IMR-90 (cell line): Measurements from ENCODE around the gene CNPY1. TPM values are rescaled to one million over a fixed set of nuclear protein-coding genes. Genes with fewer than 3 reads are reported as not detected.

Experiments used
- ATAC-seq: fragments of 200-7000 bp; cut with Tn5 transposase; 2 replicates; pipeline ENCODE4 v1.9.1; 2020; ENCODE audit warnings: low read depth, mild to moderate bottlenecking, moderate library complexity
- BruUV-seq: library from RNA; stranded (reverse); fragments of 400-500 nt; replicated peaks from 2 replicates; lab custom pipeline; 2021; lab: Mats Ljungman, UMichigan
- CTCF ChIA-PET: fragments of 300-600 bp; formaldehyde crosslinking; extraction: SDS; loops from one replicate; lab custom pipeline; 2021; ENCODE audit warnings: antibody characterized with exemption; lab: Yijun Ruan, JAX
- POLR2A ChIA-PET: fragments of 300-600 bp; sonication (Branson Sonifier 250); formaldehyde crosslinking; loops from one replicate; lab custom pipeline; 2022; ENCODE audit warnings: antibody characterized with exemption; ENCODE audit not compliant: unreplicated experiment; lab: Charles Lee
- DNase-seq: peaks from one replicate; pipeline ENCODE4 v3.0.0; 2013
- H2AFZ ChIP-seq: replicated peaks from 2 replicates; pipeline ENCODE3; 2013; ENCODE audit warnings: low read length, mild to moderate bottlenecking; ENCODE audit not compliant: poor library complexity
- H2AK5ac ChIP-seq: 2 replicates; pipeline ENCODE4 v1.6.1; 2013; ENCODE audit warnings: low read depth, low read length, inconsistent platforms
- H2AK9ac ChIP-seq: replicated peaks from 2 replicates; pipeline ENCODE3; 2013; ENCODE audit warnings: mild to moderate bottlenecking, low read depth, low read length, moderate library complexity; ENCODE audit not compliant: poor library complexity
- H2BK120ac ChIP-seq: 2 replicates; pipeline ENCODE4 v1.6.1; 2013; ENCODE audit warnings: low read depth, low read length, inconsistent platforms
- H2BK15ac ChIP-seq: 3 replicates; pipeline ENCODE4 v1.6.1; 2013; ENCODE audit warnings: low read depth, low read length, inconsistent platforms
- H2BK20ac ChIP-seq: 2 replicates; pipeline ENCODE4 v1.6.1; 2013; ENCODE audit warnings: low read depth, mild to moderate bottlenecking, inconsistent platforms, low read length, moderate library complexity
- H2BK5ac ChIP-seq: 2 replicates; pipeline ENCODE4 v1.6.1; 2013; ENCODE audit warnings: mild to moderate bottlenecking, low read depth, low read length, inconsistent platforms; ENCODE audit not compliant: poor library complexity, severe bottlenecking
- H3K14ac ChIP-seq: replicated peaks from 2 replicates; pipeline ENCODE4 v1.6.1; 2013; ENCODE audit warnings: low read depth, low read length, inconsistent platforms
- H3K18ac ChIP-seq: 2 replicates; pipeline ENCODE4 v1.6.1; 2013; ENCODE audit warnings: low read depth, low read length, control low read depth
- H3K23ac ChIP-seq: 2 replicates; pipeline ENCODE4 v1.6.1; 2013; ENCODE audit warnings: low read depth, low read length, inconsistent platforms
- H3K27ac ChIP-seq: 2 replicates; pipeline ENCODE4 v1.5.1; 2013; ENCODE audit warnings: mild to moderate bottlenecking, control low read depth, low read length; ENCODE audit not compliant: insufficient read depth
- H3K27me3 ChIP-seq: 2 replicates; pipeline ENCODE4 v1.6.1; 2013; ENCODE audit warnings: low read length; ENCODE audit not compliant: control insufficient read depth, insufficient read depth
- H3K36me3 ChIP-seq: 2 replicates; pipeline ENCODE4 v1.6.1; 2013; ENCODE audit warnings: low read length, mixed read lengths; ENCODE audit not compliant: control insufficient read depth, insufficient read depth
- H3K4ac ChIP-seq: 2 replicates; pipeline ENCODE4 v1.6.1; 2013; ENCODE audit warnings: low read depth, low read length, inconsistent platforms
- H3K4me1 ChIP-seq: 2 replicates; pipeline ENCODE4 v1.6.1; 2013; ENCODE audit warnings: low read length, mixed read lengths; ENCODE audit not compliant: control insufficient read depth, insufficient read depth
- H3K4me2 ChIP-seq: 2 replicates; pipeline ENCODE4 v1.6.1; 2013; ENCODE audit warnings: low read depth, mild to moderate bottlenecking, control low read depth, low read length, moderate library complexity
- H3K4me3 ChIP-seq: 2 replicates; pipeline ENCODE4 v1.5.1; 2013; ENCODE audit warnings: low read depth, mild to moderate bottlenecking, control low read depth, low read length, moderate library complexity; ENCODE audit not compliant: insufficient read depth
- H3K56ac ChIP-seq: 2 replicates; pipeline ENCODE4 v1.6.1; 2013; ENCODE audit warnings: low read length, inconsistent platforms; ENCODE audit not compliant: insufficient read depth; ENCODE audit errors: extremely low read depth
- H3K79me1 ChIP-seq, 2 experiments: 2 replicates each; pipeline ENCODE4 v1.6.1; 2013; ENCODE audit warnings: low read length in 2 of 2, inconsistent platforms in 1 of 2, low read depth in 1 of 2
- H3K9ac ChIP-seq: 2 replicates; pipeline ENCODE4 v1.6.1; 2013; ENCODE audit warnings: low read depth, low read length, control low read depth
- H3K9me1 ChIP-seq: 2 replicates; pipeline ENCODE4 v1.6.1; 2013; ENCODE audit warnings: low read length, inconsistent platforms; ENCODE audit not compliant: insufficient read depth
- H3K9me3 ChIP-seq: 2 replicates; pipeline ENCODE4 v1.6.1; 2013; ENCODE audit warnings: low read length; ENCODE audit not compliant: control insufficient read depth, insufficient read depth
- H4K20me1 ChIP-seq: 2 replicates; pipeline ENCODE4 v1.6.1; 2013; ENCODE audit warnings: low read length, inconsistent platforms; ENCODE audit not compliant: insufficient read depth
- H4K5ac ChIP-seq: 2 replicates; pipeline ENCODE4 v1.6.1; 2013; ENCODE audit warnings: mild to moderate bottlenecking, low read depth, low read length, control low read depth
- H4K8ac ChIP-seq, 2 experiments: 2 replicates each; pipeline ENCODE4 v1.6.1; 2013; ENCODE audit warnings: low read depth in 2 of 2, low read length in 2 of 2, control low read depth in 1 of 2, inconsistent platforms in 1 of 2
- H4K91ac ChIP-seq: 2 replicates; pipeline ENCODE4 v1.6.1; 2013; ENCODE audit warnings: low read depth, low read length, inconsistent platforms; ENCODE audit not compliant: insufficient read depth
- BHLHE40 ChIP-seq: fragments of 150-350 bp; IDR thresholded peaks from 2 replicates; pipeline ENCODE4 v1.6.1; 2016; ENCODE audit warnings: mild to moderate bottlenecking, low read depth, low read length
- FOS ChIP-seq: fragments of 150-350 bp; IDR thresholded peaks from 2 replicates; pipeline ENCODE4 v1.6.1; 2016; ENCODE audit warnings: low read depth, low read length
- MAFK ChIP-seq: IDR thresholded peaks from 2 replicates; pipeline ENCODE4 v1.6.1; 2012; ENCODE audit warnings: low read depth, low read length, improper control_type of control experiment
- MAZ ChIP-seq: IDR thresholded peaks from 2 replicates; pipeline ENCODE4 v1.6.1; 2012; ENCODE audit warnings: low read depth, mild to moderate bottlenecking, low read length, improper control_type of control experiment, moderate library complexity, borderline replicate concordance
- MXI1 ChIP-seq: IDR thresholded peaks from 2 replicates; pipeline ENCODE4 v1.6.1; 2012; ENCODE audit warnings: low read depth, mild to moderate bottlenecking, low read length, moderate library complexity, borderline replicate concordance
- NFE2L2 ChIP-seq: fragments of 150-350 bp; IDR thresholded peaks from 2 replicates; pipeline ENCODE4 v1.6.1; 2016; ENCODE audit warnings: low read depth, mild to moderate bottlenecking, low read length
- RCOR1 ChIP-seq: IDR thresholded peaks from 2 replicates; pipeline ENCODE4 v1.6.1; 2012; ENCODE audit warnings: mild to moderate bottlenecking, low read length, improper control_type of control experiment; ENCODE audit not compliant: insufficient replicate concordance
- SMC3 ChIP-seq: fragments of 150-350 bp; IDR thresholded peaks from 2 replicates; pipeline ENCODE4 v1.6.1; 2016; ENCODE audit warnings: low read depth, mild to moderate bottlenecking, antibody characterized with exemption, low read length, moderate library complexity
- WGBS, 2 experiments: methylation state at CpG; one replicate each; pipeline versions ENCODE4 v1.1.5 to v1.1.7; 2013; ENCODE audit warnings: missing lambda C conversion rate in 2 of 2; ENCODE audit not compliant: insufficient read length in 1 of 2; ENCODE audit errors: extremely low coverage in 2 of 2; 5-methylcytosine and 5-hydroxymethylcytosine counted together
- dilution Hi-C: fragments of 300-500 bp; cut with HindIII; formaldehyde crosslinking; loops from one replicate; pipeline ENCODE4 v1.14.3; 2018; ENCODE audit warnings: low sequenced_read_pairs; ENCODE audit not compliant: unreplicated experiment
- in situ Hi-C: fragments of 300-500 bp; cut with MboI; formaldehyde crosslinking; loops from 3 replicates; pipeline ENCODE4 v1.14.3; 2019; ENCODE audit warnings: low sequenced_read_pairs, inconsistent platforms, mixed read lengths
- intact Hi-C: fragments of 100-400 bp; cut with micrococcal nuclease; formaldehyde crosslinking; loops from 2 replicates; pipeline ENCODE4 v1.10.0; 2022
- polyA plus RNA-seq, 3 experiments: library from polyadenylated mRNA; depleted of rRNA; stranded (reverse); fragments of >200 nt; gene quantifications; 2 replicates each; pipeline ENCODE4 v1.2.3, GENCODE V29; 2012; ENCODE audit warnings: low replicate concordance in 1 of 3
- total RNA-seq: library from RNA; depleted of rRNA; stranded (reverse); fragments of >200 nt; gene quantifications from 2 replicates; pipeline ENCODE4 v1.2.3, GENCODE V29; 2012
- TF ChIP-seq, protein P1 (sequence below): fragments of 150-350 bp; IDR thresholded peaks from 2 replicates; pipeline ENCODE4 v1.6.1; 2016; ENCODE audit warnings: low read depth, mild to moderate bottlenecking, low read length, moderate library complexity, borderline replicate concordance
- TF ChIP-seq, protein P2 (sequence below): conservative IDR thresholded peaks from 2 replicates; pipeline ENCODE4 v1.5.1; 2012; ENCODE audit warnings: mild to moderate bottlenecking, low read depth, low read length, improper control_type of control experiment

CNPY1 gene
- total and polyA plus RNA-seq, 2 of the 4 experiments (the other 2 are of a cell fraction): not detected

DNA sequence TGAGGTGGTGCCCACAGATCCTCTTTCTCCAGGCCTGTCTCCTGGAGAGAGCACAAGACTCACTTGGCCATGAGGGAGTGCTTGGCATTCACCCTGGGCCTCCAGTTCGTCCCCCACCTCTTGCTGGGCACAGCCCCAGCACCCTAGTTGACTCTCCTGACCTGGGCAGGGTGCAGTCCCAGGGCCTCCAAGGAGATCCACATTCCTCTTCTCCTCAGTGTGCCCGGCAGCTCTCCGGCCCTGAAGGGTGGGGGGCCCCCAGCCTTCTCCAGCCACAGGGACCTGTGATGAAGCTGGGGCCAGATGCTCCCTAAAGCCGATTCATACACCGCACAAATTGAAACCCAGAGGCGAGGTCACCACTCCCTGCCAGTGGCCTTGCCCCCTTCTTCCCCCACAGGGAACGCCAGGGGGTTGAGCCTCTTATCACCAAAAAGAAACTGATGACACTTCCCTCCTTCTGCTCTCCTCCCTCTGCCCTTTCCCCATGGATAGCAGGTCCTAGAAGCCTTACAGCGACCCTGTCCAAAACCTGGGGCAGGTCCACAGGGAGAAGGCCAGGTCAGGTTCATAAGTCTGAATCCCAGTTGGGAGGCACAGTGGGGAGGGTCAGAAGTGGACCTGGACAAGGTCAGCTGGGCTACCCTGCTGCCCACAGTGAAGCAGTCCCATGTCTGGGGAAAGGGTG, 85.3 kb downstream of the CNPY1 start:
- Histone ChIP-seq H3K9me3 (peaks cover 5% of the 10 kb centered on the region; the same call in 1 of the 2 replicates), H2AK9ac (no peak overlapping the region), H3K4ac (no peak overlapping the region), H4K91ac (no peak overlapping the region), H2BK120ac (no peak overlapping the region), H2AFZ (peak overlapping the region; percentile 21), H3K56ac (no peak overlapping the region), H3K9me1 (no peaks in the 10 kb centered on the region; the same call in 1 of the 2 replicates), H3K4me1 (no peaks in the 10 kb centered on the region), H3K27ac (no peak overlapping the region), H3K14ac (no peak overlapping the region), H3K18ac (no peak overlapping the region), H4K20me1 (no peaks in the 10 kb centered on the region), H3K27me3 (peaks cover 85% of the 10 kb centered on the region), H3K4me2 (no peak overlapping the region), H3K23ac (no peak overlapping the region), H2BK5ac (no peak overlapping the region), H2AK5ac (no peak overlapping the region), H3K36me3 (no peaks in the 10 kb centered on the region), H2BK15ac (no peak overlapping the region), H3K79me1 (no peaks in the 10 kb centered on the region), H4K8ac (no peak overlapping the region), H3K9ac (no peak overlapping the region), H4K5ac (no peak overlapping the region), H2BK20ac (no peak overlapping the region), H3K4me3 (no peak overlapping the region)
- BruUV-seq: no TSS peak
- no peak for ATAC-seq
- WGBS, 2 experiments: 8% methylated on average over 4 of the region's 8 CpGs; no CpG with 5 or more reads in 1 of the 2 experiments
- TF ChIP-seq NFE2L2 (no peak), SMC3 (no peak), MAZ (no peak), BHLHE40 (no peak), RCOR1 (no peak), MXI1 (no peak), FOS (no peak), MAFK (no peak)
- TF ChIP-seq, protein P1, sequence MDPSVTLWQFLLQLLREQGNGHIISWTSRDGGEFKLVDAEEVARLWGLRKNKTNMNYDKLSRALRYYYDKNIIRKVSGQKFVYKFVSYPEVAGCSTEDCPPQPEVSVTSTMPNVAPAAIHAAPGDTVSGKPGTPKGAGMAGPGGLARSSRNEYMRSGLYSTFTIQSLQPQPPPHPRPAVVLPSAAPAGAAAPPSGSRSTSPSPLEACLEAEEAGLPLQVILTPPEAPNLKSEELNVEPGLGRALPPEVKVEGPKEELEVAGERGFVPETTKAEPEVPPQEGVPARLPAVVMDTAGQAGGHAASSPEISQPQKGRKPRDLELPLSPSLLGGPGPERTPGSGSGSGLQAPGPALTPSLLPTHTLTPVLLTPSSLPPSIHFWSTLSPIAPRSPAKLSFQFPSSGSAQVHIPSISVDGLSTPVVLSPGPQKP: no peak
- TF ChIP-seq, protein P2, sequence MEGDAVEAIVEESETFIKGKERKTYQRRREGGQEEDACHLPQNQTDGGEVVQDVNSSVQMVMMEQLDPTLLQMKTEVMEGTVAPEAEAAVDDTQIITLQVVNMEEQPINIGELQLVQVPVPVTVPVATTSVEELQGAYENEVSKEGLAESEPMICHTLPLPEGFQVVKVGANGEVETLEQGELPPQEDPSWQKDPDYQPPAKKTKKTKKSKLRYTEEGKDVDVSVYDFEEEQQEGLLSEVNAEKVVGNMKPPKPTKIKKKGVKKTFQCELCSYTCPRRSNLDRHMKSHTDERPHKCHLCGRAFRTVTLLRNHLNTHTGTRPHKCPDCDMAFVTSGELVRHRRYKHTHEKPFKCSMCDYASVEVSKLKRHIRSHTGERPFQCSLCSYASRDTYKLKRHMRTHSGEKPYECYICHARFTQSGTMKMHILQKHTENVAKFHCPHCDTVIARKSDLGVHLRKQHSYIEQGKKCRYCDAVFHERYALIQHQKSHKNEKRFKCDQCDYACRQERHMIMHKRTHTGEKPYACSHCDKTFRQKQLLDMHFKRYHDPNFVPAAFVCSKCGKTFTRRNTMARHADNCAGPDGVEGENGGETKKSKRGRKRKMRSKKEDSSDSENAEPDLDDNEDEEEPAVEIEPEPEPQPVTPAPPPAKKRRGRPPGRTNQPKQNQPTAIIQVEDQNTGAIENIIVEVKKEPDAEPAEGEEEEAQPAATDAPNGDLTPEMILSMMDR: no peak
- no peak for DNase-seq
- dilution Hi-C loops: no loop called here
- POLR2A ChIA-PET: no interaction called here
- intact Hi-C loops: no loop called here
- CTCF ChIA-PET: no interaction called here
- in situ Hi-C loops: no loop called here
